ENCODE data around the gene TRMT5.

Gene TRMT5

DNA sequence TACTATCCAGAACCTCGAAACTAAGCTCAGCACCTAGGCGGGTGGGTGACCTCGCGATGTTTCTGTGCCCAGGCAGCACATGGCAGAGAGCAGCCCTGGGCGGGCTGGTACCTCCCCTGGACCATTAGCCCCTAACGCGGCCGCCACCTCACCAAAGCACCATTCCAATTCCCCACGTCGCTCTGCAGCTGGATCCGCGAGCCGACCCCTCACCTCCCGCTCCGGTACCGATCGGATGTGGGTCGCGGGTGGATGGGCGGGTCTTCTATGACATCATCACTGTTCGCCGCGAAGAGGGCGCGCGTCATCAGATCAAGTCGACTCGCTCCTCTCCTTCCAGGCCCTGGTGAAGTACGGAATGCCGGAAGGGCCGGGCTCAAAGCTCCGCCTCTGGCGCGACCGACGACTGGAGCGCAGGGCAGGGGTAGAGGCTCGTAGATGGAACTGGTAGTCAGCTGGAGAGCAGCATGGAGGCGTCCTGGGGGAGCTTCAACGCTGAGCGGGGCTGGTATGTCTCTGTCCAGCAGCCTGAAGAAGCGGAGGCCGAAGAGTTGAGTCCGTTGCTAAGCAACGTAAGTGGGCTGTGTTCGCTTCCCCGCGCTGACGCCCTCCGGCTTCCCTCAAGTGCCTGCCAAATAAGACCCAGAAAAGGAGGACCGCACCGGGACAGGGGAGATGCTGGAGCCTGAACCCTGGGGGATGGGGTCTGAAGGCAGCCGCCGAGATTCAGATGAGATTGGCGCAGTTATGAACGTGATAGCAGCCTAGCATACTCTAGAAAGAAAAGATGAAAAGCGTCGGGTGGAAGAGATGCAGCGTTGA is at the start of gene TRMT5, which contains the start of gene SLC38A6:
Gene TRMT5, minus strand, starts transcription at position 269 of the 822 bp plus-strand sequence. Its CDS starts 106 bp downstream, at position 163.
Gene SLC38A6, plus strand, starts transcription at position 435 of the 822 bp plus-strand sequence. Its CDS starts 33 bp downstream, at position 468.
- peak; percentile 94 for DNase-seq
- in situ Hi-C loops (cut with MboI; ENCODE audit: low pct_unique_long_range_greater_than_20kb, low sequenced_read_pairs) = loop anchor here (25.0 kb wide), 1 partner anchor 344 kb away; the partner anchor contains the start of gene SIX1

GRCh38 chr14:61026526-61026925 is 45.6 kb upstream of the TRMT5 start:
- no peak for DNase-seq
- in situ Hi-C loops (cut with MboI; ENCODE audit: low pct_unique_long_range_greater_than_20kb, low sequenced_read_pairs) = no loop called here

GRCh38 chr14:61025251-61026223 is 44.7 kb upstream of the TRMT5 start:
- in situ Hi-C loops (cut with MboI; ENCODE audit: low pct_unique_long_range_greater_than_20kb, low sequenced_read_pairs) = no loop called here
- peak; percentile 81 for DNase-seq

- in situ Hi-C loops (cut with MboI; ENCODE audit: low pct_unique_long_range_greater_than_20kb, low sequenced_read_pairs) = no loop called here
- DNase-seq = no peak
Measured at GRCh38 chr14:61019537-61019936, 38.7 kb upstream of the TRMT5 start.

DNA sequence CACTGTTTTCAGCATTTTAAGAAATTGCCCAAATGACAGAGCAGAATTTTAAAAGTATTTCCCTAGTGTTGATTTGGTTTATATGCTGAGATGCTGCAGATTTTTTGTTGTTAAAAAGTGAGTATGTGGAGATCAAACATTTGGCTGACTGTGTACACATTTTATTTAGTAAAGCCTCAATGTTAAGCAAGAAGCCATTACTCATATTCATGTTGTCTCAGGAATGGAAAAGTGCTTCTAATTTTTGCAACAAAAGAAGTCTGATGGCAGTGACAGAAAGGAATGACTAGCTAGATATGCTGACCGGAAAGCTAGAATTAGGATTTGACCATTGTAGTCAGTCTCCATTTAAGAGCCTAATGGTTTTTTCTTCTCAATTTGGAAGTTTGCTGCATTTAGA is 22.7 kb upstream of the TRMT5 start:
- DNase-seq = no peak
- in situ Hi-C loops (cut with MboI; ENCODE audit: low pct_unique_long_range_greater_than_20kb, low sequenced_read_pairs) = no loop called here

DNA sequence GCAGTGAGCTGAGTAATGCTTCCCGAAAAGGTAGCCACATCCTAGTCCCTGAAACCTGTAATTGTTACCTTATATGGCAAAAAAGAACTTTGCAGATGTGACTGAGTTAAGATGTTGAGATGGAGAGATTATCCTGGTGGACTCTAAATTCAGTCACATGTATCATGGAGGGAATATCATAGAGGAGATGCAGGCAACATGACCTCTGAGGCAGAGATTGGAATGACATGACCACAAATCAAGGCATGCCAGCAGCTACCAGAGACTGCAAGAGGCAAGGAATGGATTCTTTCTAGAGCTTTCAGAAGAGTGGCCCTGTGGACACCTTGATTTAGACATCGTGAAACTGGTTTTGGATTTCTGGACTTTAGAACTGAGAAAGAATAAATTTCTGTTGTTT is 18.7 kb upstream of the TRMT5 start:
- no peak for DNase-seq
- in situ Hi-C loops (cut with MboI; ENCODE audit: low pct_unique_long_range_greater_than_20kb, low sequenced_read_pairs) = loop anchor here (25.0 kb wide), 1 partner anchor 362 kb away; the partner anchor contains the start of gene SIX1

GRCh38 chr14:60998617-60999016 is 17.7 kb upstream of the TRMT5 start:
- in situ Hi-C loops (cut with MboI; ENCODE audit: low pct_unique_long_range_greater_than_20kb, low sequenced_read_pairs) = loop anchor here (25.0 kb wide), 1 partner anchor 361 kb away; the partner anchor contains the start of gene SIX1
- no peak for DNase-seq

DNA sequence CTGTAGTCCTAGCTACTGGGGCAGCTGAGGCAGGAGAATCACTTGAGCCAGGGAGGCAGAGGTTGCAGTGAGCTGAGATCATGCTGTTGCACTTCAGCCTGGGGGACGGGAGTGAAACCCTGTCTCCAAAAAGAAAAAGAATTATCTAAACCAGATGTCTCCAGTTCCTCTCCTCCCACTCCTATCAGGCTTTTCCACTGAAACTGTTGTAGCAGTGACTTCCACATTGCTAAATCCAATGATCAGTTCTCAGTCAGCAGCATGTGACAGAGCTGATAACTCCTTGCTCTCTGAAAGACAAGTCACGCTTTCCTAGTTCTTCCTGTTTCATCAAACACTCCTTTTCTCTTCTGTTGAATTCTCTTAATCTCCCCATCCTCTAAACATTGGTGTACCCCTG is 8.7 kb upstream of the TRMT5 start:
- DNase-seq = peak; percentile 19
- in situ Hi-C loops (cut with MboI; ENCODE audit: low pct_unique_long_range_greater_than_20kb, low sequenced_read_pairs) = loop anchor here (25.0 kb wide), 1 partner anchor 352 kb away; the partner anchor contains the start of gene SIX1

- in situ Hi-C loops (cut with MboI; ENCODE audit: low pct_unique_long_range_greater_than_20kb, low sequenced_read_pairs) = loop anchor here (25.0 kb wide), 1 partner anchor 349 kb away; the partner anchor contains the start of gene SIX1
- DNase-seq = no peak
Measured at GRCh38 chr14:60986500-60986899, 5.6 kb upstream of the TRMT5 start.

DNA sequence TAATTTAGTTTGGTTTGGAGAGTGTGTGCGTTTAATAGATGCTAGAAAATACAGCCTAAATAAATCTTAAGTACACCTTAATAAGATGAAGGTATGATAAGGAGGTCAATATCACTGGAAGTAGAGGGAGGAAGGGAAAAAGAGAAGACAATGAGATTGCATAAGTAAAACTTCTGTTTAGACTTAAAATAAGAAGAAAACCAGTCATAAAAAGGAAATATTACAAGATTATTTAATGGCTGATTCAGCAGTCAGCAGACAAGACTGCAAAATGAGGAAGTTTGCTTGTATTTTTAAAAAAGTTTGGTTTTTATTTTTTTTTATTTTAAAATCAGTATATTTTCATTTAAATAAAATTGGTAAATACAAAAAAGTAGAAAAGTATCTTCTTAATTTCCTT is 3.3 kb upstream of the TRMT5 start:
- DNase-seq = no peak
- in situ Hi-C loops (cut with MboI; ENCODE audit: low pct_unique_long_range_greater_than_20kb, low sequenced_read_pairs) = loop anchor here (25.0 kb wide), 1 partner anchor 347 kb away; the partner anchor contains the start of gene SIX1

GRCh38 chr14:60981633-60982455 is 965 bp upstream of the TRMT5 start:
- in situ Hi-C loops (cut with MboI; ENCODE audit: low pct_unique_long_range_greater_than_20kb, low sequenced_read_pairs) = loop anchor here (25.0 kb wide), 1 partner anchor 345 kb away; the partner anchor contains the start of gene SIX1
- DNase-seq = peak; percentile 15

DNA sequence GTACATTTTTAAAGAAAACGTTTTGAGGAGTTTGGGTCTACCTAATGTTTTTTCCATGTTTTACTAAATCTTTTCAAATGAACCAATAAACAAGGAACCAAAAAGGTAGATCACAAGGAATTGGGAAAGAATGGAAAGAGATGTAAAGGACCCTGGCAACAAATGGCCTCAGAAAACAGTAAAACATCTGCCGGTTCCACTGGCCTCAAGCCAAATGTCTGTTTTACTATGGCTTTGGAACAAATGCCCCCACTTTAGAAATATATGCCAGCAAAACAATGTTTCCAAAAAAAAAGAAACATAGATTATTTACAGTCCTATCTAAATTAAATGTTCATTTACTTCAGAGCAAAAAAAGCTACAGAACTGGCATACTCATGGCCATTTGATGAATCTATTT is 3.0 kb downstream of the TRMT5 start:
- in situ Hi-C loops (cut with MboI; ENCODE audit: low pct_unique_long_range_greater_than_20kb, low sequenced_read_pairs) = loop anchor here (25.0 kb wide), 1 partner anchor 341 kb away; the partner anchor contains the start of gene SIX1
- DNase-seq = no peak

DNA sequence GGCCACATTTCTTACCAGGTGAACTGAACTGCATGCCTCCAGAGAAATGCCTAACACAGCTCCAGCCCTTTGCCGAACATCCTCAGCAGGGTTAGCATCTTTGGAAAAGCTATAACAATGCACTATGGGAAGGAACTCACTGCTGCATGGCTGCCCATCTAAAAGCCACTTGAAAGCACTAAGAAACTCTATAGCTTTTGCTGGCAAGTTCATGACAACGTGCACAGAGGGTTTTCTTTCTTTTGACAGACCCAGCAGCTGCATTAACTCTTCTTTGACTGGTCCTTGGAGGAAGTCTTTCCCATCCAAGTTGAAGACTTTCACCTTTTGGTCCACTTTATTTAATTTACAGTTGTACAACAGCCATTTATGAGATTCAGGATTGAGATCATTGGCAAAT is 5.3 kb downstream of the TRMT5 start:
- in situ Hi-C loops (cut with MboI; ENCODE audit: low pct_unique_long_range_greater_than_20kb, low sequenced_read_pairs) = loop anchor here (25.0 kb wide), 1 partner anchor 338 kb away; the partner anchor contains the start of gene SIX1
- DNase-seq = no peak

DNA sequence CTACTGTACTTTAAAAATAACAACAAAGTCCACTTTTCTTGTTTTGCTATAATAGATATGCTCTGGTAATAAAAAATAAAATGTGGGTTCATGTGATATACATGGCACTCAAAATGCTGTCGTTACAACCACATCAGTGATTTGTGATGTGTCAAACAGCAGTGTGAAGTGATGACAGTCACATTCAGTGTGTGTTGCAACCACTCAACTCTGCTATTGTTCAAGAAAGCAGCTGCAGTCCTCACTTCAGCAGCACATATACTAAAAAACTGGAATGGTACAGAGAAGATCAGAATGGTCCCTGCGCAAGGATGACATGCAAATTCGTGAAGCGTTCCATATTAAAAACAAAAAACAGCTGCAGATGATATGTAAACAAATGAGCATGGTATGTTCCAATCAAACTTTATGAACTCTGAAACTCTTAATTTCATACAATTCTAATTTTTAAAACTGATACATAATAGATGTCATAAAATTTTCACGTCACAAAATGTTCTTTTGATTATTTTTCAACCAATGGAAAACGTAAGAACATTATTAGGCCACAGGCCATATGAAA is 6.7 kb downstream of the TRMT5 start:
- DNase-seq = no peak
- in situ Hi-C loops (cut with MboI; ENCODE audit: low pct_unique_long_range_greater_than_20kb, low sequenced_read_pairs) = no loop called here

DNA sequence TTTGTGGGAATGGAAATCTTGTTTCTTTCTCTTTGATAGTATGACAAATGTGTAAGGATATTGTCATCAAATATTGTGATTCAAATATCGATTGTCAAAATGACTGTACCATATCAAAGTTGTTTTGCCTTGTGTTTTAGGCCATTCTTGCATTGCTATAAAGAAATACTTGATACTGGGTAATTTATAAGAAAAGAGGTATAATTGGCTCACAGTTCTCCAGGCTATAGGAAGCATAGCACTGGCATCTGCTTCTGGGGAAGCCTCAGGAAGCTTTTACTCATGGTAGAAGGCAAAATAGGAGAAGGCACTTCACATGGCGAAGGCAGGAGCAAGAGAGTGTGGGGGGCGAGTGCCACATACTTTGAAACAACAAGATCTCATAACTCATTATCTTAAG is 7.8 kb downstream of the TRMT5 start:
- in situ Hi-C loops (cut with MboI; ENCODE audit: low pct_unique_long_range_greater_than_20kb, low sequenced_read_pairs) = no loop called here
- DNase-seq = no peak

DNA sequence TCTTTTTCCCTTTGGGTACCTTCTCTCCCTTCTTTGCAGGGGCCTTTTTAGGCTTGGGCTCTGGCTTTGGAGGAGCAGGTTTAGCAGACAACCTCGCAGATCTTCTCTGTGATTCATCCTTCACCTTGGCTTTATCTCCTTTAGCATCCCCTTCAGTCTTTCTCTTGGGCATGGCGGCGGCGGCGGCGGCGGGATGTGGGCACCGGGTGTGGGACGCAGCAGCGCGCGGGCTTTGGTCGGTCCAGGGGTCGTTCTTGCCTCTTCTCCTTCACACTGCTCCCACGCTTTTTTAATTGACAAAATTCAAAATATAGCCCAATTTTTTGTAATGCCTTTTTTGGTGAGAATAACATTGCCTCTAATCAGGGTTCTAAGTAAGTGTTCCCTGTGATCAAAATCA is 8.6 kb downstream of the TRMT5 start:
- DNase-seq = no peak
- in situ Hi-C loops (cut with MboI; ENCODE audit: low pct_unique_long_range_greater_than_20kb, low sequenced_read_pairs) = no loop called here

DNA sequence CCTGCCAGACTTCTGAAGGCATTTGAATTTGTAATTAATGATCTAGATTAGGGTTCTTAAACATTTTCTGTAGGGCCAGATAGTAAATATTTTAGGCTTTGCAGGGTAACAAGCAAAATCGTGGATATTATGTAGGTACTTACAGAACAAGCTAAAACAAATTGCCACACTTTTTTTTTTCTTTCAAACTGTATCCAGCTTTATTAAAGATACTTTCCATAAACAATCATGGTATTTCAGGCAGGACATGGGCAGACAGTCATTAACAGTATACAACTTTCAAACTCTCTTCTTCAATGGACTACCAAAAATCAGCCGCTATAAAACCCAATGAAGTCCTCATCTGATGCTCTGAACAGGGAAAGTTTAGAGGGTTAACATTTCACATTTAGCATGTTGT is 9.6 kb downstream of the TRMT5 start:
- DNase-seq = no peak
- in situ Hi-C loops (cut with MboI; ENCODE audit: low pct_unique_long_range_greater_than_20kb, low sequenced_read_pairs) = no loop called here

DNA sequence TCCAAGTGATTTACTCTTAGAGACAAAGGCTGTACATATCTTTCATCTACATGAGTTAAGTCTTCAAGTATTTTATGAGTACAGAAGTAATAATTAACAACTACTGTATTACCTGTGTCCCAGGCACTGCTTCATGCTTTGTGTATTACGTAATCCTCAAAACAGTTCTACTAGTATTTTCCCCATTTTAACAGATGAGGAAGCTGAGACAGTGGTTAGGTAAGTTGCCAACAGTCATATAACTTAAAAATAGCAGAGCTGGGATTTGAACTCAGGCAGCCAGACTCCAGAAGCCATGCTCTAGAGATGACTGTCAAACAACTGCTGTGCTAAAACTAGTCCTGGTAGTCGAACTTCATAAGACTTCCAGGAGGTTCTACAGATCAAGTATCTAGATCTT is 10.7 kb downstream of the TRMT5 start:
- in situ Hi-C loops (cut with MboI; ENCODE audit: low pct_unique_long_range_greater_than_20kb, low sequenced_read_pairs) = no loop called here
- DNase-seq = peak; percentile 50
